ENCODE results near the gene BICC1. TPM values are rescaled to one million over a fixed set of nuclear protein-coding genes. Genes with fewer than 3 reads are reported as not detected.
A peak's percentile ranks its signal among the peaks of the same experiment; 100 is the strongest.

BICC1 gene
- total and polyA plus RNA-seq, 2 experiments from 2014 or later = 6.4 to 13.2 TPM

DNA sequence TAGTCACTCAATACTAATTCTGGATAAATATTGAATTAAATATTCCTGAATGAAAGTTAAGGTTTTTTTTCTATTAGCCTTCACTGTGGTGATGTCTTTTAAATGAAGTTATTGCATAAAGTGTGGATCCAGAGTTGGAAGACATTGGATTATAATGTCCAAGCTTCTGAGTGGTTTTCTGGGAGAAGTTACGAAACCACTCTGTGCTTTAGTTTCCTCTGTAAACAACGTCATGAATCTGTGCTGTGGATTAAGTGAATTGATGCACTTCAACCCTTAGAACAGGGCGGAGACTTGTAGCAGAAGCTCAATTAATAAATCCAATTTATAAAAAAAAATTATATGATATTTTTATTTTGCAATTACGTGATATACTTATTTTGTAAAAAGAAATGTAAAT, 271.7 kb downstream of the BICC1 start:
- Histone ChIP-seq H3K4me3 (no peak overlapping the region), H3K27me3 (no peaks in the 10 kb centered on the region), H3K9me3 (ENCODE audit: low read depth) (no peaks in the 10 kb centered on the region), H3K27ac (no peak overlapping the region), H3K4me1 (ENCODE audit: low read depth) (peaks cover 17% of the 10 kb centered on the region), H3K36me3 (no peaks in the 10 kb centered on the region)
- peak in 1 of 2 donors; percentile 55 for DNase-seq (ENCODE audit: low read depth in 1 of 2, low spot score in 1 of 2)
- no peak for TF ChIP-seq CTCF (IDR thresholded peaks at IDR 0.05; ENCODE audit: low read depth, low read length)

DNA sequence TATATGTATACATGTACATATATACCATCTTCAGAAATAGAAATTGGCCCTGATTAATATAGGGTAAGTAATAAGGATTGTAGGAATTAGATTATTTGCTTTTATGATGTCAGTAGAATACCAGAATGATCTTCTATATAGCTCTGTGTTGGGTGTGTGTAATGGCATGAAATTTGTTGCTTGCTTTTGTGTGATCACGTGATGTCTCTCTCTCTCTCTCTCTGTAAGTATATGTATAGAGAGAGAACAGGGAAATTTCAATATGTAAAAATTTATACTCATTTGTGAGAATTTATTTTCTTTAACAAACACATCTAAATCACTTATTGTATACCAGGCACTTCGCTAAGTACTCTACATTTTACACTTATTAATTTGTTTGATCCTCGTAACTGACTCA, 272.7 kb downstream of the BICC1 start:
- TF ChIP-seq CTCF (IDR thresholded peaks at IDR 0.05; ENCODE audit: low read depth, low read length) = no peak
- DNase-seq (ENCODE audit: low read depth in 1 of 2, low spot score in 1 of 2) = no peak
- Histone ChIP-seq H3K9me3 (ENCODE audit: low read depth) (no peaks in the 10 kb centered on the region), H3K4me1 (ENCODE audit: low read depth) (peaks cover 17% of the 10 kb centered on the region), H3K36me3 (no peaks in the 10 kb centered on the region), H3K4me3 (no peak overlapping the region), H3K27ac (no peak overlapping the region), H3K27me3 (no peaks in the 10 kb centered on the region)

- Histone ChIP-seq H3K9me3 (ENCODE audit: low read depth) (no peaks in the 10 kb centered on the region), H3K36me3 (peaks cover 2% of the 10 kb centered on the region), H3K4me3 (no peak overlapping the region), H3K27me3 (no peaks in the 10 kb centered on the region), H3K4me1 (ENCODE audit: low read depth) (peaks cover 5% of the 10 kb centered on the region), H3K27ac (no peak overlapping the region)
- TF ChIP-seq CTCF (IDR thresholded peaks at IDR 0.05; ENCODE audit: low read depth, low read length) = no peak
- DNase-seq (ENCODE audit: low read depth in 1 of 2, low spot score in 1 of 2) = peak in 1 of 2 donors; percentile 65
These were observed 278.5 kb downstream of the BICC1 start for GRCh38 chr10:58791137-58791536.

DNA sequence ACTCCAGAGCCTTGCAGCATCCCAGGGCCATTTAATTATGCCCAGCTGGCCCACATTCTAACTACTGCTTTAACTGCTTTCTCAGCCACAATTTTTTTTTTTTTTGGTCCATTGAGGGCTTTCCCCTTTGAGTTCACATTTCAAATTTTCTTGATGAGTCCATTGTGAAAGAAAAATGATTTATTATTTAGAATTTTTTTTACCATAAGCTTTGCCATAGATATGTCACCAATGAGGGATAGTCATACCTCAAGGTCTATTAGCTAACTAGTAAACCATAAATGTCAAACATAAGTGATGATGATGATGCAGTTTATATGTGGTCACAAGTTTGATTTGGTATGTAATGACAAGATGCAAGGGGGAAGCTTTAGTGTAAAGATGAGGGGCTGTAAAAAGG, 282.9 kb downstream of the BICC1 start:
- DNase-seq (ENCODE audit: low read depth in 1 of 2, low spot score in 1 of 2) = no peak
- no peak for TF ChIP-seq CTCF (IDR thresholded peaks at IDR 0.05; ENCODE audit: low read depth, low read length)
- Histone ChIP-seq H3K27ac (no peak overlapping the region), H3K9me3 (ENCODE audit: low read depth) (no peaks in the 10 kb centered on the region), H3K4me3 (no peak overlapping the region), H3K4me1 (ENCODE audit: low read depth) (peaks cover 5% of the 10 kb centered on the region), H3K36me3 (peaks cover 2% of the 10 kb centered on the region), H3K27me3 (no peaks in the 10 kb centered on the region)

DNA sequence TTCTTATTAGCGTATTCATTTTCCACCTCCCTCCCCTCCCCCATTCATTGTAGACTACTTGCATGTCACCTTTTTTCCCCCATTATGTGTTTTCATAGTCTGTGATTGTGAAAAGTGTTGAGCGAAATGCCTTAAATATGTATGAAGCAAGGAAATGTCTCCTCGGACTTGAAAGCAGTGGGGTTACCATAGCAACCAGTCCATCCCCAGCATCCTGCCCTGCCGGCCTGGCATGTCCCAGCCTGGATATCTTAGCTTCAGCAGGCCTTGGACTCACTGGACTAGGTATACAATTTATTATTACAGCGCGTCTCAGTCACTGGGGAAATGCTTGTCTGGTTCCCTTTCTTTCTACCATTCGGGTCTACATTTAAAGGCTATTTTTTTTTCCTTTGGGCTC, 283.6 kb downstream of the BICC1 start:
- H3K36me3 ChIP-seq = peaks cover 2% of the 10 kb centered on the region
- H3K27me3 ChIP-seq = no peaks in the 10 kb centered on the region
- no peak for TF ChIP-seq CTCF (IDR thresholded peaks at IDR 0.05; ENCODE audit: low read depth, low read length)
- no peak for DNase-seq (ENCODE audit: low read depth in 1 of 2, low spot score in 1 of 2)
- H3K27ac ChIP-seq = no peak overlapping the region
- no peak overlapping the region for H3K4me3 ChIP-seq
- H3K9me3 ChIP-seq (ENCODE audit: low read depth) = no peaks in the 10 kb centered on the region
- peaks cover 5% of the 10 kb centered on the region for H3K4me1 ChIP-seq (ENCODE audit: low read depth)

- H3K9me3 ChIP-seq (ENCODE audit: low read depth) = no peaks in the 10 kb centered on the region
- TF ChIP-seq CTCF (IDR thresholded peaks at IDR 0.05; ENCODE audit: low read depth, low read length) = no peak
- H3K36me3 ChIP-seq = peaks cover 2% of the 10 kb centered on the region
- no peak overlapping the region for H3K4me3 ChIP-seq
- no peak overlapping the region for H3K27ac ChIP-seq
- no peaks in the 10 kb centered on the region for H3K27me3 ChIP-seq
- DNase-seq (ENCODE audit: low read depth in 1 of 2, low spot score in 1 of 2) = no peak
- peaks cover 5% of the 10 kb centered on the region for H3K4me1 ChIP-seq (ENCODE audit: low read depth)
These were observed 284.2 kb downstream of the BICC1 start for GRCh38 chr10:58796824-58797223.
